GM19351 (cell line): ENCODE data around the gene SIRT2.

ENCODE experiments used
- ATAC-seq: cut with Tn5 transposase; IDR thresholded peaks from one replicate; pipeline ENCODE4 v1.9.1; 2021; ENCODE audit warnings: mild to moderate bottlenecking, moderate library complexity; ENCODE audit not compliant: unreplicated experiment

SIRT2 gene

DNA sequence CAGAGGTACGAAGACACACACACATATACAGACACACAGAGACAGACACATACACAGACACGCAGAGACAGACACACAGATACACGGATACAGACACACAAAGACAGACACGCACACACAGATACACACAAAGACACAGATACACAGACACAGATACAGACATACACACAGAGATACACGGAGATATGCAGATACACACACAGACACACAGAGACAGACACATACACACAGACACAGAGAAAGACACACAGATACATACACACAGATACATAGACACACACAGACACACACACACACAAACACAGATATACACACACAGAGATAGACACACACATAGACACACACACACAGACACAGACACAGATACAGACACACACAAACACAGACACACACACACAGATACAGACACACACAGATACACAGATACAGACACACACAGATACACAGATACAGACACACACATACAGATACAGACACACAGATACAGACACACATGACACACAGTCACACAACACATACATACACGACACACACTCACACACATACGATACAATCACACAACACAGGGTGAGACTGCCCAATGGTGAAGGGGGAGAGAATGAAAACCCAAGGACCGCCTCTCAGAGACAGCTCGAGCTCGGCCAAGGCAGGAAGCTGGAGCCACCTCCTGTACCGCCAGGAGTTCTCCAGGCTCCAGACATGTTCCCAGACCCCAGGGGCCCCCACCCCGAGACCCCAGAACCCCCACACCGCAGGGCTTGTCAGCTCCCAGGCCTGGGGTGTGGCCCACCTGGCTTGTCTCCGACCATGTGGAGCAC lies 21.4 kb upstream of the SIRT2 start:
- ATAC-seq = no peak

DNA sequence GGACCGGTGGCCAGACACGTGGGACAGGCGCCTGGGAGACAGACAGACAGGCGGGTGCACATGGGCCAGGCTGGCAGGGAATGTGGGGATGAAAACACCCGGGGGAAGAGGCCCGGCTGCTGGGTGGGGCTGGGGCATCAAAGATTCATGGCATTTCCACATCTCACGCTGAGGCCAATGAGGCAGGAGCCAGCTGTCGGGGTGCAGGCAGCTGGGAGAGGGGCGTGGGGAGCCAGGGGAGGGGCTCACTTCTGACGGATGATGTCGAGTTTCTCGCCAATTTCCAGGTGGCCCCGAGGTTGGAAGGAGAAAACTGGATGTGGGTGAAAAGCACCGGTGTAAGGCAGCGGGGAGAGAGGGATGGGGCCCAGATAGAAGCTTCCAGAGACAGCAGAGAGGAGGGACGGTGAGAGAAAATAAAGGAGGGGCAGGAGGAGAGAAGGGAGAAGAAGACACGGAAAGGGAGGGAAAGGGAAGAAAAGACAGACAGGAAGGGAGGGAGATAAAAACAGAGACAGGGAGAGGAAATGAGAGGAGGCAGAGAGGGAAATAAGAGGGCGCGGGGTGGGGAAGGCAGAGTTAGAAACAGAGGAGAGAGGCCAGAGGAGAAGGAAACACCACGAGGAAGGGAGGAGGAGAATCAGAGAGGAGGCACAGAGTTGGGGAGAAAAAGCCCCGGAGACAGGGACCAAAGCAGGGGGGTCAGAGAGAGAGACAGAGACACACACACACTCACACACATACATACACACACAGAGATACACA lies 20.6 kb upstream of the SIRT2 start:
- ATAC-seq = no peak

DNA sequence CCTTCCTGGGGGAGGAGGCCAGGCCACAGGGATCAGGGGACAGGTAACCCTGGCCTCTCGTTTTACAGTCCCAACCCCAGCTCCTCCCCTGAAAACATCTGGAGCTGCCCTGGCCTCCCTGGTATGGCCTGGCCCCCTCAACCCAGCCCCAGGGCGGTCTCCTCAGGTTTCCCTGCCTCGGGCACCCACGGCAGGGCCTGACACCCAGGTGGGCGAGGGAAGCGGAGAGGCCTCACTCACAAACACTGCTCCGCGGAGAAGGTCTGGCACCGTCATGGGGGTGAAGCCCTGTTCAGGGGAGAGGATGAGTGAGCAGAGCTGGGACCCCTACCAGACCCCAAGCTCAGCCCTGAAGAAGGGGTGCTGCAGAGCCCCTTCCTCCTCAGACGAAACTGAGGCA lies 19.1 kb upstream of the SIRT2 start:
- ATAC-seq = no peak

DNA sequence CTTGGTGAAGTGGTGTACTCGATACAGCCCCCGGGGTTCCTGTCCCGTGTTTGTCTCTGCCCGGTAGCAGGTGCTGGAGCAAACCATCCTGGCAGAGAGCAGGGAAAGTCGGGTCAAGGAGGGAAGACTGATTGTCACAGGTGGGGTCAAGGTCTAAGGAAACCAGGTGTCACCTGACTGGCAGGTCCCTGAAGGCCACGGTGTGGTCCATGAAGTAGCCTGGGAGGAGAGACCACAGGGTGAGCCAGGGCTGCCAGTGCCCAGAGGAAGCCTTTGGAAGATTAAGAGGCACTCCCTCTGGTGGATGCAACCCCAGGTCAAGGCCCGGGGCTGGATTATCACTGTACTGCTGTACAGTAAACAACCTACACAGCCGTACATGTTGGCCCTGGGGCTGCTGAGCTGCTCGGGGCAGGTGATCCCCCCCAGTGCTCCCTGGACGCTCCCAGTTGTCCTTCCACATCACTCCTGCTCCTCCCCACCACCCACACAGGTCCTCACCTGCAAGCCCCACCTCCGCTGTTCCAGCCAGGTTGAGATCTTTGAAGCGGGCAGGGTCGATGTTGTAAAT lies 18.6 kb upstream of the SIRT2 start:
- ATAC-seq = no peak

DNA sequence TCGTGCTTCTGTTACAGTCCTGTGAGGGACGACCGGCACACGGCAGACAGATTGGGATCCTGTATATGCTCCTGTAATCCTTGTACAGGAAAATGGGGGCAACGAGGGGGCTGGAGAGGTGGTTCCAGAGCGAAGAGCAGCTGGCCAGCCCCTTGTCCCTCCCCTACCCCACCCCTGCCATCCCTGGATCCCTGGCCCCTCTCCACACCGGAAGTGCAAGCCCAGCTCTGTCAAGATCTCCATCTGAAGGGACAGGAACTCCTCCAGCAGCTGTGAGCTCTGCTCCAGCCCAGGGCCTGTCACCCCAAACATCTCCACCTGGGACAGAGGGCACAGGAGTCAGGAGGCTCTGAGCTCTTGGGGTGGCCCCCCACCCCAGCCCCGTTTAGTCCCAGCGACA lies 18.1 kb upstream of the SIRT2 start:
- ATAC-seq = no peak

DNA sequence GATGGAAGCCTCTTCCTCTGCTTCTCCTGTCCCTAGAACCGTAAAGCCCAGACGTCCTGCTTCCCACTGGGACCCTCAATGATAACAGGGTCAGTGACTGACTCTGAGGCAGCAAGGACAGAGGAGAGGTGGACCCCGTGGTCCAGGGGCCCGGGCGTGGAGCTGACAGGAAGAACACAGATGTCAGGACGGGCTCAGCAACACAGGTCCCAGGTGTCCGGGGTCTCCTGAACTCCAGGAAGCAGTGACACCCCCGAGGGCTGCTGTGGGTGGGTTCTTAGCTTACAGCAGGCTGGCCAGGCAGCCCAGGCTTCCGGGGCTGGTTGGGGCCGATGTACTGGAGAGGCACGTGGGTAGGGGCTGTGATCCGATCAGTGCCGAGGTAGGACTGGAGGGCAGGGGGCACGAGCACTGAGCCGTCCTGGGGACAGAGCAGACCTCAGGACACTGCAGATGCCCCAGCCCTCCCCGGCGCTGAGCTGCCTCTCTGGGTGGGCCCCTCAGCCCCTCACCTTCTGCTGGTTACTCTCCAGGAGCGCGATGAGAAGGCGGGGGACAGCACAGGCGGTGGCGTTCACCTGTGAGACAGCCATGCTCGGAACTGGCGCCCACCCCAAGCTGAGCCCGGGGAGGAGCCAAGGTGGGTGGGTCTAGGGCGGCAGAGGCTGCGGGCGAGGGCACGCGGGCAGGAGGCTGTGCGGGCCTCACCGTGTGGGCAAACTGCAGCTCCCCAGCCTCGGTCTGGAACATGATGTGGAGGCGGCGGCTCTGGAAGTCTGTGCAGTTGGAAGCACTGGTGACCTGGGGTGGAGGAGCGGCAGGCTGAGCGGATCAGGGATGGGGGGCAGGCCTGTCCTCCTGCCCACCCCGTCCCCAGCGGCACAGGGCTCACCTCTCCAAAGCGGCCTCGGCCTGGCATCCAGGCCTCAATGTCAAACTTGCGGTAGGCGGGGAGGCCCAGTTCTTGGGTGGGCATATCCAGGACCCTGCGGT lies 16.2 kb upstream of the SIRT2 start:
- ATAC-seq = no peak

DNA sequence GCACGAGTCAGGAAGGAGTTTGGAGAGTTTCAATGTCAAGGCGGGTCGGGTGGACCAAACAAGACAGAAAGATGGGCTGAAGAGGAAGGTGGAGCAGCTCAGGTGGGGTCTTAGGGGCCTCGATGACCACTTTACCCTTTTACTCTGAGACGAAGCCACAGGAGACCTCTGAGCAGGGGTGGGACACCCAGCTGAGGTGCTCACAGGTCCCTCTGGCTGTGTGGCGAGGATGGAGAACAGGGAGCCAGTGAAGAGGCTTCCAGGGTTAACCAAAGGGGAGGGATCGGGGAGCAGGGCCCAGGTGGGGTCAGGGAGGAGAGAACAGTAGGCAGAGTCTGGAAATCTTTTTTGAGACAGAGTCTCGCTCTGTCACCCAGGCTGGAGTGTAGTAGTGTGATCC lies 14.5 kb upstream of the SIRT2 start:
- no peak for ATAC-seq

DNA sequence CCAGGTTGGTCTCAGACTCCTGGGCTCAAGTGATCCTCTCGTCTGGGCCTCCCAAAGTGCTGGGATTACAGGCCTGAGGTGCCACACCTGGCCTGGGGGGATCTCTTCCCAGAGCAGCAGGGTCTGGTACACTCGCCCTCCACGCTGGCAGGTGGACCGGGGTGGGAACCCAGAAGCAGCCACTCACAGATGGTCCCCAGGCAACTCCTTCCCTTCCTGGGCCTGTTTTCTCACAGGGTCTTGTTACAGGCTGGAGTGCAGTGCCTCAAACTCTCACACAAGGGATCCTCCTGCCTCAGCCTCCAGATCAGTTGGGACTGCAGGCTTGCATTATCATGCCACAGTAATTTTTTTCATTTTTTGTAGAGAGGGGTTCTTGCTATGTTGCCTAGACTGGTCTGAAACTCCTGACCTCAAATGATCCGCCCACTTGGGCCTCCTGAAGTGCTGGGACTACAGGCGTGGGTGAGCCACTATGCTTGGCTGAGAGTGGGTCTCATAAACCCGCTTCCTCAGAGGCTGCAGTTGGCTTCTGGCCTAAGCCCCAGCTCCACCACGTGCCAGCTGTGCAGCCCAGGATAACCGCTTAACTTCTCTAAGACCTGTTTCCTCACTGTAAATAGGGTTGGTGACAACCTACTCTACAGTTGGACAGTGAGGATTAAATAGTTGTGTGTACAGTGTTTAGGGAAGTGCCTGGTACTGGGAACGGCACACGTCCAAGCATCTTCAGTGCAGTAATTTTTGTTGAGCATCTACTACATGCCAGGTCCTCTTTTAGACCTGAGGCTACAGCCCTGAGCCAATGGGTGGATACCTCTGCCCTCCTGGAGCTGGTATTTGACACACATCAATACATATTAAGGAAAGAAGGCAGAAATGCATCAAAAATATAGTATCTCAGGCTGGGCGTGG lies 13.4 kb upstream of the SIRT2 start:
- no peak for ATAC-seq

DNA sequence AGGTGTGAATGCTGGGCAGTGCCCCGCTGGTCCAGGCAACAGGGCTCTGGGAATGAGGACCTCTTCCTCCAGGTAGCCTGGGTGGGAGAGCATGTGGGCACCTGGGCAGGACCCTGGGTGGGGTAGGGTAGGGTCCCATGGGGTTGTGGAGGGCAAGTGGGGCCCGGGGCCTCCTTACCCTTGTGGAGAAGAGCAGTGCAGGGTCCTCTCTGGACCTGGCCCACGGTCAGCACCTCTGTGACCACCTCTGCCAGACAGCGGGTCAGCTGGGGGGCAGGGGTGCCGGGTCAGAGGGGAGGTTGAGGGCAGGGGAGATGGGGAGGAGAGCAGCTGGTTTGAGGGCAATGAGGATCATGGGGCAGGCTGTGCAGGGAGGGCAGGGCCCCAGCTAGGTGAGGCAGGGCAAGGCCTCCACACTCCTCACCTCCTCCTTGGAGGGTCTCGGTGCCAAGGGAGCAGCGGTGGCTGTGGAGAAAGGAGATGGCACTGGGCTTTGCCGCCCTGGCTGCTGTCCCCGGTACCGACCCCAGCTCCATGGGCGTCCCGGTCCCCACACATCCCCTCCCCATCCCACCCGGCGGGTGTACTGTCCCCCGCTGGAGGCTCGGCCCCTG lies 12.1 kb upstream of the SIRT2 start:
- no peak for ATAC-seq

DNA sequence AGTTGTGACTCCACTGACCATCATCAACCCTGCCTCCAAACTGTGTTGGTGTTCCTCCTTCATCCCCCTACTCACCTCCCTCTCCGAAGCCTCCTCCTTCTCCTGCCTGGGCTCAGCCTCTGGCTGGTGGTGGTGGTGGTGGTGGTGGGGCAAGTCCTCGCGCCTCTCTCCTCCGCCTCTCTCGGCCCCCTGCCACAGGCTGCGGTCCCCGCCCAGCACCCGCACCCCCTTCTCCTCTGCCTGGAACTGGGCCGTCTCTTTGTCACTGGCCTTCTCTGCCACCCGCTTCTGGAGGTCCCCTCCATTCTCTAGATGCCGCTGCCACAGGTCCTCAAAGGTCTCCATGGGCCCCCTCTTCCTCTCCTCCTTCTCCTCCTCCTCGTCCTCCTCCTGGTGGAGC lies 11.1 kb upstream of the SIRT2 start:
- no peak for ATAC-seq

DNA sequence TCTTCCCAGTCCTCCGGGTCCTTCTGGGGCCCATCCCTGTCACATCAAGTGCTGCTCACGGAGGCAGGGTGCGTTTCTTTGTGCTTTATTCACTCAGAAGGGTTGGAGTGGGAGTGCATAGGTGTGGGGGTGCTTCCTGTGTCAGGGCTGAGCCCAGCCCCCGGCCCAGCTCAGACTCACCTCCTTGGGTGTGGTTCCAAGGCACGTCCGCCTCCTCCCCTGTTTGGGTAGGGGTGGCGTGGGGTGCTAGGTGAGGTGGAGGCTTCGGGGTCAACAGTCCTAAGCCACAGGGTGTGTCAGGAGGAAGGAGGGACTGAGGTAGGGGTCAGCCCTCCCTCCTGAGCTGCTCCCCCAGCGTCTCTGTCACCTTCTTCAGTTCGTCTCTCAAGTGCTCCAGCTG lies 9.5 kb upstream of the SIRT2 start:
- no peak for ATAC-seq

DNA sequence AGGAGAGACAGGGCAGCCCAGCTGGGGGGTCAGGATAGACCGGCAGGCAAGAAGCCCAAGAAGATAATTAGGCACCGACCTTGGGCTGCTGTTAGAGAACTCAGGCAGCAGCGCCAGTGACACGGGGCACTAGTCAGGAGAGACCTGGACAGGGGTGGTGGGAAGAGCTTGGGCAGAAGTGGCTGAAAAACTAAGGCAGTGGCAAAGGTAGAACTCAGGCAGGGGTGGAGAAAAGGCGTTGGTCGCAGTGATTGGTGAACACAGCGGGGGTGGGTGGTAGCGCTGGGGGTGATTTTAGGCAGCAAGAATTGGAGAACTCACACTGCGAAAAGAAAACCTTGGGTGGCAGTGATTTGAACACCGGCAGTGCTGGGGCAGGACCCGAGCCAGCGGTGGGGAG lies 8.3 kb upstream of the SIRT2 start:
- ATAC-seq = no peak

DNA sequence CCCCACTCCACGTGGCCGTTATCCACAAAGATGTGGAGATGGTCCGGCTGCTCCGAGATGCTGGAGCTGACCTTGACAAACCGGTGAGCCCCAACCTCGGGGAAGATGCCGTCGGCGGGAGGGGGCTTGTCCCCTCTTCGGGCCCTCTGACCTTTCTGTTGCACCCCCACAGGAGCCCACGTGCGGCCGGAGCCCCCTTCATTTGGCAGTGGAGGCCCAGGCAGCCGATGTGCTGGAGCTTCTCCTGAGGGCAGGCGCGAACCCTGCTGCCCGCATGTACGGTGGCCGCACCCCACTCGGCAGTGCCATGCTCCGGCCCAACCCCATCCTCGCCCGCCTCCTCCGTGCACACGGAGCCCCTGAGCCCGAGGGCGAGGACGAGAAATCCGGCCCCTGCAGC lies 7.8 kb upstream of the SIRT2 start:
- no peak for ATAC-seq

DNA sequence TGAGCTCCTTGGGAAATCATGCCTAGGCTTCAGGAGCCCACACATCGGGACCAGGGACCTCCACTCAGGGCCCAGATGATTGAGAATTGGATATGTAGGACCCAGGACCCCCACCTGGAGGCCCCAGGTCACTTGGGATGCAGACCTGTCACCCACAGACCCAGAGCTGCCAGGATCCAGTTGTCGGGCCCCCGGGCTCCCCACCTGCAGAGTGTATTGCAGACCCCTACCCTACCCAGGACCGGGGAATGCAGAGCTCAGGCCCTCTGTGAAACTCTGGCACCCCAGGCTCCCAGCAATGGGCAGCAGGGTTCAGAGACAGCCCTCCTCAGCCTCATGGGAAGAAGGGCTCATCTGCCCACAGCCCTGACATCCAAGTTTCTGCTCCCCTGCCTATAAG lies 6.2 kb upstream of the SIRT2 start:
- ATAC-seq = no peak

DNA sequence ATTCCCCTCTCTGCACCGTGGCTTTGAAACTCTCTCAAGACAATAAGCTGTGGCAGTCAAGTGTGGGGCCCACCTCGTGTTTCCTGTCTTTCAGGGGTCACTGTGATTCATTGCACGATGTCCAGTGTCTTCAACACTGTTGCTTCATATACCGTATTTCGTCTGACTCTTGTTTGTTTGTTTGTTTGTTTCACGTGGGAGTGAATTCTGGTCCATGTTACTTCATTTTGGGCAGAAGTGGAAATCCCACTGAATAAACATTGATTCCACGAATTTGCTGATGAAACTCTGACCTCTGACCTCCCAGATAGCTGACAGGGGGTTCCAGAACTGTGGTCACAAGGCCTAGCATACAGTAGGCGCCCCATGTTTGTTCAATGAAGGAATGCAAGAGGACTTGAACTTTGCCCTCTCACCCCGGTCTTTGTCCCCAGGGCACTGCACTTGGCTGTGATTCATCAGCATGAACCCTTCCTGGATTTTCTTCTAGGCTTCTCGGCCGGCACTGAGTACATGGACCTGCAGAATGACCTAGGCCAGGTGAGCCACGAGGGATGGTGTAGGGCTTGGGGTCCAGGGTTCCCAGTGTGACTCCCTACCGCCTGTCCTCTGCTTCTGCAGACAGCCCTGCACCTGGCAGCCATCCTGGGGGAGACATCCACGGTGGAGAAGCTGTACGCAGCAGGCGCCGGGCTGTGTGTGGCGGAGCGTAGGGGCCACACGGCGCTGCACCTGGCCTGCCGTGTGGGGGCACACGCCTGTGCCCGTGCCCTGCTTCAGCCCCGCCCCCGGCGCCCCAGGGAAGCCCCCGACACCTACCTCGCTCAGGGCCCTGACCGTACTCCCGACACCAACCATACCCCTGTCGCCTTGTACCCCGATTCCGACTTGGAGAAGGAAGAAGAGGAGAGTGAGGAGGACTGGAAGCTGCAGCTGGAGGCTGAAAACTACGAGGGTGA lies 5.4 kb upstream of the SIRT2 start:
- no peak for ATAC-seq

DNA sequence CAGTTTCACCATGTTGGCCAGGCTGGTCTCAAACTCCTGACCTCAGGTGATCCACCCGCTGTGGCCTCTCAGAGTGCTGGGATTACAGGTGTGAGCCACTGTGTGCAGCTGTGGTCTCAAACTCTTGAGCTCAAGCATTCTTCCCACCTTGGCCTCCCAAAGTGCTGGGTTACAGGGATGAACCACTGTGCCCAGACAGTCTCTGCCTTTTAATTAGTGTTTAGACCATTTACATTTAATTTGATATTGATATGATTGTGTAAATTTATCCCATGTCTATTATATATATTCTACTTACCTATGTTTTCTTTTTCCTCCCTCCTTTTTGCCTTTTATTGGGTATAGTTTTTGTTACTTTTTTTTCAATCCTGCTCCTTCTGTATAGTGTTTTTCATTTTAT lies 2.3 kb upstream of the SIRT2 start:
- no peak for ATAC-seq

DNA sequence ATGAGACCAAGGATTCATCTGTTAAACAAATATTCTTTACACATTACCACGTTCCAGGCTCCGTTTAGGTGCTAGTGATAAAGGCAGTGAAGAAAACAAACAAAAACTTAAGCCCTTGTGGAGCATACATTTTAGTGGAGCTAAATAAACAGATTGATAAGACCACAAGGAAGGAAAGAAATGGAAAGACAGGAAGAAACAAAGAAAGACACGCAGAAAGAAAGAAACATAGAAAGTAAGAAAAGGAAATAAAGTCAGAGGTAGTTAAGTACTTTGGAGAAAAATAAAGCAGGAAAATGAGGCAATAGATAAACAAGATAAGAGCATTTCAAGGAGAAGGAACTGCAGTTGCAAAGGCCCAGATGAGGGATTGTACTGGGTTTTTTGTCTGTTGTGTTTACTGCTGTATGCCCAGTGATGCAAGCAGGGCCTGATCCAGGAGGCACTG lies 1.3 kb upstream of the SIRT2 start:
- no peak for ATAC-seq

DNA sequence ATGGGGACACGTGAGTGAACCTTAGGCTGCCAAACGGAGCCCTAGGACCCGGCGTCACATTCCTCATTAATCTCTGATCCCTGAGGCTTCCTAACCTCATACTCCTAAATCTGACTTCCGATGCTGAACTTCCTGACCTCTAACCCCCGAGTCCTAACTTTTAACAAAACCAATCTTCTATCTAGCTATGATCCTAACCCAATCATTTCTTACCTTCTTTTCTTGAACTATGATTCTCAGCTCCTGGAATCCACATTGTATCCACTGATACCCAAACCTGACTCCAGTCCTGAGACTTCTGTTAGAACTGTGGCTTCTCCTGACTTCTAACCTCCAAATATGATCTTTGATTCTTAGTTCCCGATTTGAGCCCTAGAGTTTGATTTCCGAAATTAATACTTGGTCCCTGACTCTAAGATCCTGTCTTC lies 798 bp upstream of the SIRT2 start:
- no peak for ATAC-seq
